Spleen (tissue), 11 donors: ENCODE results near the gene HIVEP1. TPM values are rescaled to one million over a fixed set of nuclear protein-coding genes. Genes with fewer than 3 reads are reported as not detected.

Experiments used
- DNase-seq: peaks from one replicate; pipeline ENCODE4 v3.0.0-alpha.2; 2020
- H3K27ac ChIP-seq, 8 donors: fragments of 200-600 bp; sonication (generic) in 7 of 8; 1 replicate in 4 of 8; 2 replicates in 4 of 8; pipeline versions ENCODE4 v1.5.0 to v1.8.0; 2016 to 2021; ENCODE audit warnings: inconsistent platforms in 4 of 8, mild to moderate bottlenecking in 4 of 8, moderate library complexity in 1 of 8
- H3K27me3 ChIP-seq, 7 donors: fragments of 200-600 bp; sonication (generic) in 6 of 7; replicated peaks in 1 of 7; 1 replicate in 4 of 7; 2 replicates in 3 of 7; pipeline versions ENCODE4 v1.5.0 to v1.8.0; 2016 to 2021; ENCODE audit warnings: inconsistent platforms in 3 of 7, mild to moderate bottlenecking in 1 of 7
- H3K36me3 ChIP-seq, 6 donors: fragments of 200-600 bp; sonication (generic) in 5 of 6; 1 replicate in 4 of 6; 2 replicates in 2 of 6; pipeline versions ENCODE4 v1.5.0 to v1.8.0; 2016 to 2021; ENCODE audit warnings: inconsistent platforms in 2 of 6
- H3K4me1 ChIP-seq, 6 donors: fragments of 200-600 bp; sonication (generic) in 5 of 6; 1 replicate in 3 of 6; 2 replicates in 3 of 6; pipeline versions ENCODE4 v1.5.0 to v1.8.0; 2016 to 2021; ENCODE audit warnings: inconsistent platforms in 3 of 6
- H3K4me3 ChIP-seq, 8 donors: fragments of 200-600 bp; sonication (generic) in 7 of 8; 1 replicate in 4 of 8; 2 replicates in 4 of 8; pipeline versions ENCODE4 v1.5.0 to v1.8.0; 2016 to 2021; ENCODE audit warnings: inconsistent platforms in 4 of 8, mild to moderate bottlenecking in 4 of 8, moderate library complexity in 2 of 8
- H3K9me3 ChIP-seq, 8 donors: fragments of 200-600 bp; sonication (generic) in 7 of 8; 1 replicate in 4 of 8; 2 replicates in 4 of 8; pipeline versions ENCODE4 v1.5.0 to v1.8.0; 2016 to 2021; ENCODE audit warnings: inconsistent platforms in 4 of 8
- CTCF ChIP-seq, 11 experiments: fragments of 200-600 bp in 7 of 11; fragments of 450-650 bp in 4 of 11; sonication (generic) in 4 of 11; IDR thresholded peaks in 8 of 11; conservative IDR thresholded peaks in 3 of 11; 1 replicate in 7 of 11; 2 replicates in 4 of 11; pipeline versions ENCODE4 v1.4.0 to v1.8.0; 2016 to 2021; ENCODE audit warnings: antibody characterized with exemption in 11 of 11, inconsistent platforms in 4 of 11, mild to moderate bottlenecking in 1 of 11
- POLR2A ChIP-seq, 3 donors: fragments of 450-650 bp; IDR thresholded peaks; one replicate each; pipeline ENCODE4 v1.5.1; 2017; ENCODE audit warnings: antibody characterized with exemption in 3 of 3, mild to moderate bottlenecking in 1 of 3
- POLR2AphosphoS5 ChIP-seq, 3 donors: sonication (generic); formaldehyde crosslinking; IDR thresholded peaks; one replicate each; pipeline ENCODE4 v1.5.1; 2017; ENCODE audit warnings: antibody characterized with exemption in 3 of 3
- WGBS, 5 donors: extraction: QIAGEN DNeasy Blood & Tissue Kit in 3 of 5; methylation state at CpG; one replicate each; pipeline versions ENCODE4 v1.1.5 to v1.1.7; 2013 to 2018; 5-methylcytosine and 5-hydroxymethylcytosine counted together
- intact Hi-C: fragments of 100-400 bp; cut with DNase I; formaldehyde crosslinking; loops from one replicate; pipeline ENCODE4 v1.15.0; 2023; ENCODE audit warnings: low total_unique reads
- polyA plus RNA-seq, 3 donors: library from polyadenylated mRNA; stranded (reverse); fragments of 200-250 nt; gene quantifications; one replicate each; pipeline ENCODE4 v1.2.1, GENCODE V29; 2013
- total RNA-seq, 7 donors: library from RNA; depleted of rRNA in 3 of 7; stranded (reverse); fragments of >200 nt in 3 of 7; fragmentation: NEBNext Ultra II Directional in 4 of 7; extraction: Animal tissue kit (Norgen Biotek cat#: 25700) in 4 of 7; gene quantifications; one replicate each; pipeline versions ENCODE4 v1.1.0 to v1.2.1, GENCODE V29; 2016 to 2021
- donor health status: healthy with polysubstance abuse.
- donor health status: DM: no; HTN: no; CAD: no; lungs with moderate emphysema.
- donor health status: DM: no; HTN: no; CAD: no.
- donor health status: Bipolar disorder and iron deficiency.
- donor health status: healthy.
- donor health status: DM: no; HTN: no; CAD: no.
- donor health status: DM: yes; HTN: yes; CAD: no.

Gene HIVEP1
- total and polyA plus RNA-seq, 10 donors: 2.8 to 64.1 (median 39.7) TPM

GRCh38 chr6:12032783-12033573 is 20.9 kb downstream of the HIVEP1 start:
- H3K27ac ChIP-seq: no peak overlapping the region
- 70 to 82% (median 75%) methylated on average over 8 of the region's 8 CpGs for WGBS, 5 donors
- peaks cover 0 to 32% (median 7%) of the 10 kb centered on the region in 6 donors for H3K36me3 ChIP-seq
- H3K27me3 ChIP-seq: no peaks in the 10 kb centered on the region
- no peak for DNase-seq
- no peak for TF ChIP-seq CTCF (IDR thresholded peaks at IDR 0.05 in 8 of 11, conservative IDR thresholded peaks at IDR 0.05 in 3 of 11)
- no peak for TF ChIP-seq POLR2A (IDR thresholded peaks at IDR 0.05)
- no peak for TF ChIP-seq POLR2AphosphoS5 (IDR thresholded peaks at IDR 0.05)
- peaks cover 0 to 36% (median 27%) of the 10 kb centered on the region in 8 donors for H3K9me3 ChIP-seq
- no peak overlapping the region for H3K4me3 ChIP-seq
- peaks cover 3 to 48% (median 26%) of the 10 kb centered on the region in 6 donors for H3K4me1 ChIP-seq
- intact Hi-C loops: no loop called here

GRCh38 chr6:12033770-12034169 is 21.7 kb downstream of the HIVEP1 start:
- DNase-seq: no peak
- TF ChIP-seq POLR2A (IDR thresholded peaks at IDR 0.05): no peak
- no peak for TF ChIP-seq POLR2AphosphoS5 (IDR thresholded peaks at IDR 0.05)
- TF ChIP-seq CTCF (IDR thresholded peaks at IDR 0.05 in 8 of 11, conservative IDR thresholded peaks at IDR 0.05 in 3 of 11): no peak
- intact Hi-C loops: no loop called here
- Histone ChIP-seq H3K4me3 (no peak overlapping the region), H3K36me3 (peaks cover 0 to 25% (median 7%) of the 10 kb centered on the region in 6 donors), H3K27ac (no peak overlapping the region), H3K4me1 (peaks cover 3 to 54% (median 30%) of the 10 kb centered on the region in 6 donors), H3K27me3 (no peaks in the 10 kb centered on the region), H3K9me3 (peaks cover 0 to 28% (median 25%) of the 10 kb centered on the region in 8 donors)
- WGBS, 5 donors: 24 to 45% (median 42%) methylated on average over 4 of the region's 4 CpGs

- H3K27me3 ChIP-seq: no peaks in the 10 kb centered on the region
- TF ChIP-seq CTCF (IDR thresholded peaks at IDR 0.05 in 8 of 11, conservative IDR thresholded peaks at IDR 0.05 in 3 of 11) (no peak), POLR2AphosphoS5 (IDR thresholded peaks at IDR 0.05) (no peak), POLR2A (IDR thresholded peaks at IDR 0.05) (no peak)
- H3K27ac ChIP-seq: no peak overlapping the region
- peaks cover 0 to 23% (median 19%) of the 10 kb centered on the region in 8 donors for H3K9me3 ChIP-seq
- H3K4me3 ChIP-seq: no peak overlapping the region
- peaks cover 3 to 59% (median 30%) of the 10 kb centered on the region in 6 donors for H3K4me1 ChIP-seq
- intact Hi-C loops: no loop called here
- peaks cover 0 to 21% (median 4%) of the 10 kb centered on the region in 6 donors for H3K36me3 ChIP-seq
- DNase-seq: no peak
- WGBS, 5 donors: 81 to 97% (median 86%) methylated on average over 3 of the region's 3 CpGs
These were observed 22.2 kb downstream of the HIVEP1 start for GRCh38 chr6:12034349-12034748.

GRCh38 chr6:12034837-12035236 is 22.7 kb downstream of the HIVEP1 start:
- TF ChIP-seq POLR2AphosphoS5 (IDR thresholded peaks at IDR 0.05): no peak
- no peak for TF ChIP-seq POLR2A (IDR thresholded peaks at IDR 0.05)
- TF ChIP-seq CTCF (IDR thresholded peaks at IDR 0.05 in 8 of 11, conservative IDR thresholded peaks at IDR 0.05 in 3 of 11): no peak
- Histone ChIP-seq H3K36me3 (peaks cover 0 to 16% (median 2%) of the 10 kb centered on the region in 6 donors), H3K4me1 (peaks cover 3 to 64% (median 30%) of the 10 kb centered on the region in 6 donors), H3K4me3 (no peak overlapping the region), H3K27me3 (no peaks in the 10 kb centered on the region), H3K27ac (no peak overlapping the region), H3K9me3 (peaks cover 0 to 18% (median 14%) of the 10 kb centered on the region in 8 donors)
- intact Hi-C loops: no loop called here
- 82 to 88% (median 85%) methylated on average over 5 of the region's 5 CpGs for WGBS, 5 donors
- no peak for DNase-seq
